Neutrophil (primary cell): ENCODE results near the gene KAT6B.

Source experiments
- H3K27ac ChIP-seq: fragments of 200-600 bp; sonication (generic); 2 replicates; pipeline ENCODE4 v1.5.1; 2016; ENCODE audit warnings: mild to moderate bottlenecking, moderate library complexity
- H3K27me3 ChIP-seq: fragments of 200-600 bp; sonication (generic); 2 replicates; pipeline ENCODE4 v1.6.0; 2016; ENCODE audit warnings: mild to moderate bottlenecking
- H3K36me3 ChIP-seq: fragments of 200-600 bp; sonication (generic); 2 replicates; pipeline ENCODE4 v1.5.1; 2017
- H3K4me1 ChIP-seq, 2 experiments: fragments of 200-600 bp in 1 of 2; sonication (generic) in 1 of 2; 1 replicate in 1 of 2; 2 replicates in 1 of 2; pipeline versions ENCODE4 v1.5.1 to v1.6.1; 2013 to 2016; ENCODE audit warnings: low read depth in 1 of 2, low read length in 1 of 2, mild to moderate bottlenecking in 1 of 2, moderate library complexity in 1 of 2; ENCODE audit not compliant: control insufficient read depth in 1 of 2, insufficient read depth in 1 of 2
- H3K4me3 ChIP-seq, 2 experiments: fragments of 200-600 bp in 1 of 2; sonication (generic) in 1 of 2; 1 replicate in 1 of 2; 2 replicates in 1 of 2; pipeline ENCODE4 v1.5.1; 2013 to 2016; ENCODE audit warnings: low read depth in 1 of 2, low read length in 1 of 2, mild to moderate bottlenecking in 1 of 2, moderate library complexity in 1 of 2
- H3K9me3 ChIP-seq: fragments of 200-600 bp; sonication (generic); 2 replicates; pipeline ENCODE4 v1.5.1; 2016
- TF ChIP-seq, protein P1 (sequence below): fragments of 200-600 bp; sonication (generic); IDR thresholded peaks from 2 replicates; pipeline ENCODE4 v1.5.1; 2016; ENCODE audit warnings: antibody characterized with exemption

KAT6B gene

GRCh38 chr10:75065076-75065475 is 238.7 kb downstream of the KAT6B start:
- Histone ChIP-seq H3K36me3 (no peaks in the 10 kb centered on the region), H3K27me3 (no peaks in the 10 kb centered on the region), H3K9me3 (no peaks in the 10 kb centered on the region), H3K4me1 (peaks cover 0 to 5% of the 10 kb centered on the region in 2 experiments), H3K4me3 (no peak overlapping the region), H3K27ac (no peak overlapping the region)
- TF ChIP-seq, protein P1, sequence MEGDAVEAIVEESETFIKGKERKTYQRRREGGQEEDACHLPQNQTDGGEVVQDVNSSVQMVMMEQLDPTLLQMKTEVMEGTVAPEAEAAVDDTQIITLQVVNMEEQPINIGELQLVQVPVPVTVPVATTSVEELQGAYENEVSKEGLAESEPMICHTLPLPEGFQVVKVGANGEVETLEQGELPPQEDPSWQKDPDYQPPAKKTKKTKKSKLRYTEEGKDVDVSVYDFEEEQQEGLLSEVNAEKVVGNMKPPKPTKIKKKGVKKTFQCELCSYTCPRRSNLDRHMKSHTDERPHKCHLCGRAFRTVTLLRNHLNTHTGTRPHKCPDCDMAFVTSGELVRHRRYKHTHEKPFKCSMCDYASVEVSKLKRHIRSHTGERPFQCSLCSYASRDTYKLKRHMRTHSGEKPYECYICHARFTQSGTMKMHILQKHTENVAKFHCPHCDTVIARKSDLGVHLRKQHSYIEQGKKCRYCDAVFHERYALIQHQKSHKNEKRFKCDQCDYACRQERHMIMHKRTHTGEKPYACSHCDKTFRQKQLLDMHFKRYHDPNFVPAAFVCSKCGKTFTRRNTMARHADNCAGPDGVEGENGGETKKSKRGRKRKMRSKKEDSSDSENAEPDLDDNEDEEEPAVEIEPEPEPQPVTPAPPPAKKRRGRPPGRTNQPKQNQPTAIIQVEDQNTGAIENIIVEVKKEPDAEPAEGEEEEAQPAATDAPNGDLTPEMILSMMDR: no peak

DNA sequence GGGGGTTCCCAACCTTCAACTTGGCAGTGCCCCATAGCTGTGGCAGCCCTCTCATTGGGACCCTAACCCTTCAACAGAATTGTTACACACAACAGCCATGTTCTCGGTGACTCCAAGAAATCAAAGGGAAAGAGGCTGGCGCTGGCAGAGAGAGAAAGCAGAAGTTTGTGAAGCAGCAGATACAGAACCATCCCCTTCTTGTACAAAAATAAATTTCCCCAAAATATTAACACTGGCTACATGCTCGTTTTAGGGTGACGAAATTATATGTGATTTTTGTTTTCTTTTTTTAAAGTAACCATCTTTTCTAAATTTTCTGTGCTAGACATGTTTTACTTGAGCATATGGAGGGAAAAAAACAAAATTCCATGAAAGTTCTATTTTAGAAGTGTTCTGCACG is 239.9 kb downstream of the KAT6B start:
- no peak overlapping the region for H3K4me3 ChIP-seq
- no peaks in the 10 kb centered on the region for H3K9me3 ChIP-seq
- H3K4me1 ChIP-seq: peaks cover 0 to 5% of the 10 kb centered on the region in 2 experiments
- no peaks in the 10 kb centered on the region for H3K36me3 ChIP-seq
- no peak overlapping the region for H3K27ac ChIP-seq
- TF ChIP-seq, protein P1: no peak
- no peaks in the 10 kb centered on the region for H3K27me3 ChIP-seq

- Histone ChIP-seq H3K27me3 (no peaks in the 10 kb centered on the region), H3K4me1 (peaks cover 0 to 4% of the 10 kb centered on the region in 2 experiments), H3K4me3 (no peak overlapping the region), H3K9me3 (no peaks in the 10 kb centered on the region), H3K27ac (no peak overlapping the region), H3K36me3 (no peaks in the 10 kb centered on the region)
- TF ChIP-seq, protein P1: no peak
Measured at GRCh38 chr10:75067272-75067671, 240.9 kb downstream of the KAT6B start.

- Histone ChIP-seq H3K27me3 (no peaks in the 10 kb centered on the region), H3K36me3 (no peaks in the 10 kb centered on the region), H3K9me3 (no peaks in the 10 kb centered on the region), H3K4me1 (no peaks in the 10 kb centered on the region), H3K4me3 (no peak overlapping the region), H3K27ac (no peak overlapping the region)
- TF ChIP-seq, protein P1: no peak
Measured at GRCh38 chr10:75068523-75068922, 242.1 kb downstream of the KAT6B start.

DNA sequence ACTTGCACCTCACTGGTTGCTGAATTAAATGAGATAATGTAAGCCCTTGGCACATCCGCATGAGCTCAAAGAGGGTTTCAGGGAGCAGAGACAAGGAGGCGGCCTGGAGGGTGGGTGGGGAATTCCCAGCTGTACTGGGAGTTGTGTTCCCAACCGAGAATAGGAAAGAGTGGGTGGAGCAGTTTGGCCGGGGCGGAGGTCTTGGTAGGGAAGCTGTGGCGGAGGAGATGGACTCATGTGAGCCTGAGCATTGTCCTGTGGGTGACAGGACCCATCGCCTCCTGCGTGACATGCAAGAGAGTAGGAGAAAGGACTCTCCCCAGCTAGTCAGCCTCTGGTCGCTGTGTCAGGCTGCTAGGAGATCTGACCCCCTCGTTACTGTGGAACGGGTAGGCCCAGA is 244.1 kb downstream of the KAT6B start:
- TF ChIP-seq, protein P1: no peak
- Histone ChIP-seq H3K36me3 (no peaks in the 10 kb centered on the region), H3K27me3 (no peaks in the 10 kb centered on the region), H3K4me3 (no peak overlapping the region), H3K4me1 (no peaks in the 10 kb centered on the region), H3K9me3 (no peaks in the 10 kb centered on the region), H3K27ac (no peak overlapping the region)

- H3K27me3 ChIP-seq: no peaks in the 10 kb centered on the region
- no peak overlapping the region for H3K4me3 ChIP-seq
- H3K4me1 ChIP-seq: no peaks in the 10 kb centered on the region
- no peaks in the 10 kb centered on the region for H3K36me3 ChIP-seq
- TF ChIP-seq, protein P1: no peak
- no peak overlapping the region for H3K27ac ChIP-seq
- no peaks in the 10 kb centered on the region for H3K9me3 ChIP-seq
Measured at GRCh38 chr10:75070961-75071428, 244.6 kb downstream of the KAT6B start.
